OCI-LY3 (cell line): ENCODE measurements around the gene PHTF1.

Source experiments
- H2AFZ ChIP-seq: fragments of 200-600, 300-600 bp; shearing (Covaris generic); 2 replicates; pipeline ENCODE4 v1.6.0; 2014; ENCODE audit warnings: antibody characterized with exemption, low read depth, low read length
- H3K27ac ChIP-seq: fragments of 200-600, 300-600 bp; sonication (generic); 2 replicates; pipeline ENCODE4 v1.5.1; 2014; ENCODE audit warnings: mild to moderate bottlenecking, low read length, moderate library complexity, mixed read lengths
- H3K27me3 ChIP-seq: fragments of 200-600, 300-600 bp; sonication (generic); 2 replicates; pipeline ENCODE4 v1.6.1; 2014; ENCODE audit warnings: low read depth, low read length, mixed read lengths
- H3K36me3 ChIP-seq: fragments of 200-600, 300-600 bp; sonication (generic); replicated peaks from 2 replicates; pipeline ENCODE3; 2014; ENCODE audit warnings: low read depth, low read length, mixed read lengths
- H3K4me1 ChIP-seq: fragments of 300-600, 200-600 bp; sonication (generic); 2 replicates; pipeline ENCODE4 v1.6.1; 2014; ENCODE audit warnings: low read length, mixed read lengths
- H3K4me2 ChIP-seq: fragments of 200-600, 300-600 bp; sonication (generic); 2 replicates; pipeline ENCODE4 v1.6.1; 2014; ENCODE audit warnings: low read length, mixed read lengths
- H3K4me3 ChIP-seq: fragments of 300-600, 200-600 bp; sonication (generic); 2 replicates; pipeline ENCODE4 v1.5.1; 2014; ENCODE audit warnings: antibody characterized with exemption, mild to moderate bottlenecking, low read length, moderate library complexity
- H3K79me2 ChIP-seq: fragments of 300-600, 200-600 bp; shearing (Covaris generic); 2 replicates; pipeline ENCODE4 v1.6.1; 2014; ENCODE audit warnings: mild to moderate bottlenecking, low read length, mixed read lengths
- H3K9ac ChIP-seq: fragments of 300-600, 200-600 bp; shearing (Covaris generic); 2 replicates; pipeline ENCODE4 v1.6.0; 2014; ENCODE audit warnings: mild to moderate bottlenecking, low read length, moderate library complexity
- H3K9me3 ChIP-seq: fragments of 200-600, 300-600 bp; shearing (Covaris generic); 2 replicates; pipeline ENCODE4 v1.6.1; 2014; ENCODE audit warnings: low read length, mixed read lengths; ENCODE audit not compliant: insufficient read depth
- H4K20me1 ChIP-seq: fragments of 200-600, 300-600 bp; sonication (generic); 2 replicates; pipeline ENCODE4 v1.6.1; 2016; ENCODE audit warnings: low read length, mixed read lengths; ENCODE audit not compliant: insufficient read depth
- EZH2phosphoT487 ChIP-seq: fragments of 200-600 bp; shearing (Covaris generic); IDR thresholded peaks from 2 replicates; pipeline ENCODE4 v1.6.1; 2018; ENCODE audit warnings: antibody characterized with exemption, mixed run types, low read depth
- TF ChIP-seq, protein P1 (sequence below): fragments of 200-600, 300-600 bp; sonication (generic); IDR thresholded peaks from 2 replicates; pipeline ENCODE4 v1.5.1; 2014; ENCODE audit warnings: antibody characterized with exemption, low read length, low read depth

Gene PHTF1

GRCh38 chr1:113804421-113805255, 45.4 kb upstream of the PHTF1 start:
- H3K4me3 ChIP-seq = no peak overlapping the region
- peaks cover 10% of the 10 kb centered on the region for H3K4me1 ChIP-seq
- H3K9me3 ChIP-seq = no peaks in the 10 kb centered on the region
- TF ChIP-seq EZH2phosphoT487 = no peak
- TF ChIP-seq, protein P1, sequence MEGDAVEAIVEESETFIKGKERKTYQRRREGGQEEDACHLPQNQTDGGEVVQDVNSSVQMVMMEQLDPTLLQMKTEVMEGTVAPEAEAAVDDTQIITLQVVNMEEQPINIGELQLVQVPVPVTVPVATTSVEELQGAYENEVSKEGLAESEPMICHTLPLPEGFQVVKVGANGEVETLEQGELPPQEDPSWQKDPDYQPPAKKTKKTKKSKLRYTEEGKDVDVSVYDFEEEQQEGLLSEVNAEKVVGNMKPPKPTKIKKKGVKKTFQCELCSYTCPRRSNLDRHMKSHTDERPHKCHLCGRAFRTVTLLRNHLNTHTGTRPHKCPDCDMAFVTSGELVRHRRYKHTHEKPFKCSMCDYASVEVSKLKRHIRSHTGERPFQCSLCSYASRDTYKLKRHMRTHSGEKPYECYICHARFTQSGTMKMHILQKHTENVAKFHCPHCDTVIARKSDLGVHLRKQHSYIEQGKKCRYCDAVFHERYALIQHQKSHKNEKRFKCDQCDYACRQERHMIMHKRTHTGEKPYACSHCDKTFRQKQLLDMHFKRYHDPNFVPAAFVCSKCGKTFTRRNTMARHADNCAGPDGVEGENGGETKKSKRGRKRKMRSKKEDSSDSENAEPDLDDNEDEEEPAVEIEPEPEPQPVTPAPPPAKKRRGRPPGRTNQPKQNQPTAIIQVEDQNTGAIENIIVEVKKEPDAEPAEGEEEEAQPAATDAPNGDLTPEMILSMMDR = no peak
- H3K27ac ChIP-seq = no peak overlapping the region
- H3K4me2 ChIP-seq = no peak overlapping the region
- H4K20me1 ChIP-seq = peaks cover 36% of the 10 kb centered on the region
- peaks cover 8% of the 10 kb centered on the region for H3K36me3 ChIP-seq
- H3K9ac ChIP-seq = no peak overlapping the region
- peaks cover 98% of the 10 kb centered on the region for H3K79me2 ChIP-seq
- H2AFZ ChIP-seq = no peak overlapping the region
- H3K27me3 ChIP-seq = no peaks in the 10 kb centered on the region

DNA sequence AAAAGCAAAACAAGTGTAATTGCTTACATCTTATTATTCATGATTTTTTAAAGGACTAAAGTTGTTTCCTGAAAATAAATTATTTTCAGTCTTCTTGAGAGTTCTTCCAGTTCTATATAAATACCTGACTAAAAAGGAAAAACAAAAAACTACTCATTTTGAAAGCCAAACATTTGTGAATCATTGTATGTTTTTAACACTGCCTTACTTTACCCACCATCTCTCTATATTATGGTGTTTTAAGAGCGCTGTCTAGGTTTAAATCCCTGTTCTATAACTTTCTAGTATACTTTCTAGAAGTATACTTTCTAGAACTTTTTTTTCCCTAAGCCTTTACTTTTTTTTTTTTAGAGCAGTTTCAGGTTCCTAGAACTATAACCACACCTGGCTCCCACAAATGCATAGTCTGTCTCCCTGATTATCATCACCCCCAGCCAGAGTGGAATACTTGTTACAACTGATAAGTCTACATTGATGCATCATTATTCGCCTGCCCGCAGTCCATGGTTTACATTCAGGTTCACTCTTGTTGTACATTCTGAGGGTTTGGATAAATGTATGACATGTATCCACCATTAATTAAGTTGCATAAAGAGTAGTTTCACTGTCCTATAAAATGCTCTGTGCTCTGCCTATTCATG, 43.2 kb upstream of the PHTF1 start:
- no peak overlapping the region for H3K9ac ChIP-seq
- no peak overlapping the region for H2AFZ ChIP-seq
- no peaks in the 10 kb centered on the region for H3K27me3 ChIP-seq
- TF ChIP-seq, protein P1 = no peak
- TF ChIP-seq EZH2phosphoT487 = no peak
- no peak overlapping the region for H3K4me3 ChIP-seq
- peaks cover 17% of the 10 kb centered on the region; the same call in 1 of the 2 replicates for H3K4me1 ChIP-seq
- no peak overlapping the region for H3K27ac ChIP-seq
- H3K9me3 ChIP-seq = no peaks in the 10 kb centered on the region
- H3K79me2 ChIP-seq = peaks cover 86% of the 10 kb centered on the region
- H3K4me2 ChIP-seq = no peak overlapping the region
- peaks cover 35% of the 10 kb centered on the region for H4K20me1 ChIP-seq
- H3K36me3 ChIP-seq = peaks cover 4% of the 10 kb centered on the region

GRCh38 chr1:113800487-113800886, 41.2 kb upstream of the PHTF1 start:
- H3K9me3 ChIP-seq = no peaks in the 10 kb centered on the region
- H4K20me1 ChIP-seq = peaks cover 30% of the 10 kb centered on the region
- H3K27me3 ChIP-seq = no peaks in the 10 kb centered on the region
- H3K36me3 ChIP-seq = peaks cover 18% of the 10 kb centered on the region
- no peak overlapping the region for H3K4me2 ChIP-seq
- no peak overlapping the region for H2AFZ ChIP-seq
- no peak overlapping the region for H3K4me3 ChIP-seq
- peaks cover 66% of the 10 kb centered on the region for H3K79me2 ChIP-seq
- H3K27ac ChIP-seq = no peak overlapping the region
- peaks cover 19% of the 10 kb centered on the region; the same call in 1 of the 2 replicates for H3K4me1 ChIP-seq
- no peak overlapping the region for H3K9ac ChIP-seq
- TF ChIP-seq EZH2phosphoT487 = no peak
- TF ChIP-seq, protein P1 = no peak

GRCh38 chr1:113797472-113797871, 38.2 kb upstream of the PHTF1 start:
- Histone ChIP-seq H3K79me2 (peaks cover 46% of the 10 kb centered on the region), H3K9me3 (no peaks in the 10 kb centered on the region)

More at GRCh38 chr1:113797472-113797871, 38.2 kb upstream of the PHTF1 start:
- H3K27ac ChIP-seq = no peak overlapping the region
- H3K4me3 ChIP-seq = no peak overlapping the region
- peaks cover 27% of the 10 kb centered on the region for H3K36me3 ChIP-seq
- peaks cover 27% of the 10 kb centered on the region for H3K4me1 ChIP-seq
- peak overlapping the region; percentile 3; the same call in 1 of the 2 replicates for H3K4me2 ChIP-seq
- H3K9ac ChIP-seq = no peak overlapping the region
- TF ChIP-seq EZH2phosphoT487 = no peak
- TF ChIP-seq, protein P1 = no peak
- no peaks in the 10 kb centered on the region for H3K27me3 ChIP-seq
- H4K20me1 ChIP-seq = peaks cover 14% of the 10 kb centered on the region
- H2AFZ ChIP-seq = no peak overlapping the region
